GM21360 (cell line): ENCODE data around the gene CDH13.
A peak's percentile ranks its signal among the peaks of the same experiment; 100 is the strongest.

Experiments
- ATAC-seq: cut with Tn5 transposase; IDR thresholded peaks from one replicate; pipeline ENCODE4 v1.9.1; 2021; ENCODE audit warnings: mild to moderate bottlenecking, moderate library complexity; ENCODE audit not compliant: unreplicated experiment

The CDH13 gene

GRCh38 chr16:82649766-82650165, 23.0 kb downstream of the CDH13 start:
- no peak for ATAC-seq

GRCh38 chr16:82650804-82651203, 24.0 kb downstream of the CDH13 start:
- ATAC-seq: no peak

GRCh38 chr16:82651921-82652601, 25.3 kb downstream of the CDH13 start:
- peak; percentile 60 for ATAC-seq

GRCh38 chr16:82652826-82653225, 26.1 kb downstream of the CDH13 start:
- ATAC-seq: no peak

- peak; percentile 72 for ATAC-seq
Observed at GRCh38 chr16:82653550-82654511, 27.1 kb downstream of the CDH13 start.

GRCh38 chr16:82655072-82655714, 28.4 kb downstream of the CDH13 start:
- ATAC-seq: peak; percentile 39

- ATAC-seq: no peak
Observed at GRCh38 chr16:82655720-82656490, 29.1 kb downstream of the CDH13 start.

GRCh38 chr16:82657239-82657638, 30.5 kb downstream of the CDH13 start:
- ATAC-seq: no peak

- ATAC-seq: no peak
Observed at GRCh38 chr16:82657786-82658185, 31.0 kb downstream of the CDH13 start.

GRCh38 chr16:82658796-82659195, 32.0 kb downstream of the CDH13 start:
- no peak for ATAC-seq

- ATAC-seq: no peak
Observed at GRCh38 chr16:82660075-82660645, 33.4 kb downstream of the CDH13 start.

GRCh38 chr16:82660966-82661365, 34.2 kb downstream of the CDH13 start:
- ATAC-seq: no peak

- no peak for ATAC-seq
Observed at GRCh38 chr16:82664181-82664580, 37.4 kb downstream of the CDH13 start.

GRCh38 chr16:82665025-82665424, 38.3 kb downstream of the CDH13 start:
- no peak for ATAC-seq

- ATAC-seq: no peak
Observed at GRCh38 chr16:82667437-82667836, 40.7 kb downstream of the CDH13 start.

- ATAC-seq: no peak
Observed at GRCh38 chr16:82668094-82668493, 41.3 kb downstream of the CDH13 start.

- ATAC-seq: no peak
Observed at GRCh38 chr16:82671741-82672140, 45.0 kb downstream of the CDH13 start.

- ATAC-seq: no peak
Observed at GRCh38 chr16:82672676-82673075, 45.9 kb downstream of the CDH13 start.

GRCh38 chr16:82675300-82675699, 48.5 kb downstream of the CDH13 start:
- no peak for ATAC-seq

- no peak for ATAC-seq
Observed at GRCh38 chr16:82681592-82681991, 54.8 kb downstream of the CDH13 start.
